ENCODE data around the gene CDH4.

- TF ChIP-seq, protein P1, sequence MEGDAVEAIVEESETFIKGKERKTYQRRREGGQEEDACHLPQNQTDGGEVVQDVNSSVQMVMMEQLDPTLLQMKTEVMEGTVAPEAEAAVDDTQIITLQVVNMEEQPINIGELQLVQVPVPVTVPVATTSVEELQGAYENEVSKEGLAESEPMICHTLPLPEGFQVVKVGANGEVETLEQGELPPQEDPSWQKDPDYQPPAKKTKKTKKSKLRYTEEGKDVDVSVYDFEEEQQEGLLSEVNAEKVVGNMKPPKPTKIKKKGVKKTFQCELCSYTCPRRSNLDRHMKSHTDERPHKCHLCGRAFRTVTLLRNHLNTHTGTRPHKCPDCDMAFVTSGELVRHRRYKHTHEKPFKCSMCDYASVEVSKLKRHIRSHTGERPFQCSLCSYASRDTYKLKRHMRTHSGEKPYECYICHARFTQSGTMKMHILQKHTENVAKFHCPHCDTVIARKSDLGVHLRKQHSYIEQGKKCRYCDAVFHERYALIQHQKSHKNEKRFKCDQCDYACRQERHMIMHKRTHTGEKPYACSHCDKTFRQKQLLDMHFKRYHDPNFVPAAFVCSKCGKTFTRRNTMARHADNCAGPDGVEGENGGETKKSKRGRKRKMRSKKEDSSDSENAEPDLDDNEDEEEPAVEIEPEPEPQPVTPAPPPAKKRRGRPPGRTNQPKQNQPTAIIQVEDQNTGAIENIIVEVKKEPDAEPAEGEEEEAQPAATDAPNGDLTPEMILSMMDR (IDR thresholded peaks at IDR 0.05; ENCODE audit: extremely low read depth in 1 of 2, insufficient read depth in 1 of 2, low read depth in 1 of 2, low read length in 2 of 2), result no peak
- TF ChIP-seq POLR2AphosphoS5 (IDR thresholded peaks at IDR 0.05; ENCODE audit: insufficient read depth, low read depth, low read length), result no peak
Measured at GRCh38 chr20:61690993-61691838, 439.2 kb downstream of the CDH4 start.

All from endothelial cell of umbilical vein (primary cell).